K562 (cell line): Measurements from ENCODE around the gene PTPRT. TPM values are rescaled to one million over a fixed set of nuclear protein-coding genes. Genes with fewer than 3 reads are reported as not detected.

Source experiments
- ATAC-seq: fragments of 200-7000 bp; cut with Tn5 transposase; 3 replicates; pipeline ENCODE4 v1.9.1; 2020; ENCODE audit warnings: moderate library complexity
- BruUV-seq: library from RNA; stranded (reverse); fragments of 400-500 nt; replicated peaks from 2 replicates; lab custom pipeline; 2021; lab: Mats Ljungman, UMichigan
- CTCF ChIA-PET: fragments of 300-600 bp; formaldehyde crosslinking; extraction: SDS; loops from one replicate; lab custom pipeline; 2021; ENCODE audit warnings: low intra/inter-chr PET ratio; lab: Yijun Ruan, JAX
- POLR2A ChIA-PET: fragments of 300-600, 350-650 bp; sonication (Branson Sonifier 250); formaldehyde crosslinking; extraction: SDS; loops from one replicate; lab custom pipeline; 2021; ENCODE audit warnings: antibody characterized with exemption, inconsistent platforms; lab: Yijun Ruan, JAX
- DNase-seq, 4 experiments: peaks; one replicate each; pipeline versions ENCODE4 v3.0.0 to v3.0.0-alpha.2; 2011 to 2018; ENCODE audit warnings: low spot score in 3 of 4, mixed read lengths in 3 of 4; ENCODE audit errors: extremely low read depth in 1 of 4
- FAIRE-seq: peaks from 2 replicates; lab custom pipeline; 2011; peaks lifted over from hg19 to GRCh38; lab: Jason Lieb, UNC
- H2AFZ ChIP-seq: 2 replicates; pipeline ENCODE4 v1.6.0; 2011; ENCODE audit warnings: low read depth, low read length, control low read depth, inconsistent platforms
- H3K27ac ChIP-seq: fragments of 200-600 bp; 3 replicates; pipeline ENCODE4 v1.8.0; 2011; ENCODE audit warnings: low read depth, mild to moderate bottlenecking, control low read depth, inconsistent platforms, low read length, moderate library complexity, mixed read lengths; ENCODE audit errors: extremely low read depth
- H3K27me3 ChIP-seq, 2 experiments: fragments of 300-600 bp in 1 of 2; 2 replicates in 1 of 2; 3 replicates in 1 of 2; pipeline versions ENCODE4 v1.6.0 to v1.8.0; 2011; ENCODE audit warnings: inconsistent platforms in 2 of 2, low read length in 2 of 2, mild to moderate bottlenecking in 1 of 2, mixed read lengths in 1 of 2, moderate library complexity in 1 of 2; ENCODE audit not compliant: control insufficient read depth in 2 of 2, insufficient read depth in 2 of 2
- H3K36me3 ChIP-seq: fragments of 300-600 bp; 3 replicates; pipeline ENCODE4 v1.8.0; 2011; ENCODE audit warnings: mild to moderate bottlenecking, low read length, inconsistent platforms; ENCODE audit not compliant: control insufficient read depth, insufficient read depth
- H3K4me1 ChIP-seq, 2 experiments: fragments of 200-600 bp in 1 of 2; replicated peaks in 1 of 2; 2 replicates in 1 of 2; 3 replicates in 1 of 2; pipeline versions ENCODE4 v1.5.1 to v1.8.0; 2011; ENCODE audit warnings: inconsistent platforms in 2 of 2, low read length in 2 of 2, mild to moderate bottlenecking in 1 of 2, mixed read lengths in 1 of 2, moderate library complexity in 1 of 2; ENCODE audit not compliant: control insufficient read depth in 2 of 2, insufficient read depth in 2 of 2
- H3K4me2 ChIP-seq: 2 replicates; pipeline ENCODE4 v1.6.1; 2011; ENCODE audit warnings: low read length, control low read depth, inconsistent platforms, mixed read lengths; ENCODE audit not compliant: insufficient read depth
- H3K4me3 ChIP-seq: fragments of 200-600 bp; sonication (generic), shearing (Covaris generic); 2 replicates; pipeline ENCODE4 v1.5.1; 2016; ENCODE audit warnings: control low read depth, inconsistent platforms
- H3K79me2 ChIP-seq: fragments of 200-600 bp; 3 replicates; pipeline ENCODE4 v1.8.0; 2011; ENCODE audit warnings: low read length, inconsistent platforms; ENCODE audit not compliant: control insufficient read depth, insufficient read depth
- H3K9ac ChIP-seq, 2 experiments: 2 replicates each; pipeline versions ENCODE4 v1.6.0 to v1.6.1; 2011; ENCODE audit warnings: low read depth in 2 of 2, low read length in 2 of 2, control low read depth in 1 of 2, inconsistent platforms in 1 of 2, mild to moderate bottlenecking in 1 of 2, mixed read lengths in 1 of 2; ENCODE audit not compliant: insufficient read depth in 1 of 2
- H3K9me1 ChIP-seq: one replicate; pipeline ENCODE4 v1.6.0; 2011; ENCODE audit warnings: inconsistent platforms, mild to moderate bottlenecking, low read length, moderate library complexity; ENCODE audit not compliant: control insufficient read depth, insufficient read depth
- H3K9me3 ChIP-seq: replicated peaks from 2 replicates; pipeline ENCODE4 v1.5.1; 2011; ENCODE audit warnings: low read depth, low read length, inconsistent platforms; ENCODE audit not compliant: control insufficient read depth, insufficient read depth
- H4K20me1 ChIP-seq: replicated peaks from 2 replicates; pipeline ENCODE4 v1.6.1; 2011; ENCODE audit warnings: low read length, inconsistent platforms, mixed read lengths; ENCODE audit not compliant: control insufficient read depth, insufficient read depth
- HDAC6 ChIP-seq: IDR thresholded peaks from 2 replicates; pipeline ENCODE4 v1.6.1; 2012; ENCODE audit warnings: low read depth, mild to moderate bottlenecking, control low read depth, inconsistent platforms, low read length, moderate library complexity
- HMG20A ChIP-seq: fragments of 450-650 bp; formaldehyde crosslinking; conservative IDR thresholded peaks from 2 replicates; pipeline ENCODE4 v1.4.0; 2020; ENCODE audit warnings: mild to moderate bottlenecking, mixed read lengths
- POLR2AphosphoS5 ChIP-seq: IDR thresholded peaks from 2 replicates; pipeline ENCODE4 v1.6.1; 2011; ENCODE audit warnings: mild to moderate bottlenecking, low read depth, low read length, moderate library complexity; ENCODE audit not compliant: control insufficient read depth, insufficient read depth
- RCOR1 ChIP-seq, 2 experiments: IDR thresholded peaks; 2 replicates each; pipeline ENCODE4 v1.6.1; 2012; ENCODE audit warnings: low read depth in 2 of 2, low read length in 2 of 2, borderline replicate concordance in 1 of 2, improper control_type of control experiment in 1 of 2
- SMAD3 ChIP-seq: fragments of 450-650 bp; formaldehyde crosslinking; conservative IDR thresholded peaks from 2 replicates; pipeline ENCODE4 v1.4.0; 2020; ENCODE audit warnings: mild to moderate bottlenecking
- ZNF12 ChIP-seq: sonication (generic); formaldehyde crosslinking; IDR thresholded peaks from 2 replicates; pipeline ENCODE4 v1.4.0; 2020; ENCODE audit warnings: mild to moderate bottlenecking, missing genetic modification reagents
- WGBS: fragments of 100-300 bp; shearing (Covaris generic); methylation state at CpG from one replicate; pipeline ENCODE4 v1.1.6; 2016; ENCODE audit warnings: low coverage, mixed read lengths; ENCODE audit not compliant: insufficient coverage; ENCODE audit errors: missing lambda C conversion rate; 5-methylcytosine and 5-hydroxymethylcytosine counted together
- in situ Hi-C: fragments of 300-500 bp; cut with MboI; formaldehyde crosslinking; loops from 4 replicates; pipeline ENCODE4 v1.15.0; 2018; ENCODE audit warnings: inconsistent platforms, mixed read lengths
- intact Hi-C: fragments of 100-400 bp; cut with micrococcal nuclease; formaldehyde crosslinking; loops from 2 replicates; pipeline ENCODE4 v1.14.2; 2022
- polyA plus RNA-seq, 8 experiments: library from polyadenylated mRNA; depleted of rRNA in 4 of 8; stranded (reverse) in 5 of 8; unstranded in 3 of 8; fragments of >200 nt; fragmentation: Nextera tagmentation in 2 of 8; fragmentation: Illumina TruSeq in 1 of 8; extraction: Ambion mirVana in 2 of 8; extraction: Trizol in 1 of 8; gene quantifications; 2 replicates each; pipeline versions ENCODE4 v1.2.1 to v1.2.3, GENCODE V29; 2011 to 2014; ENCODE audit warnings: inconsistent platforms in 1 of 8, missing spikeins in 1 of 8
- total RNA-seq, 7 experiments: library from RNA; depleted of rRNA in 6 of 7; stranded (reverse); fragments of >200 nt in 6 of 7; fragmentation: Illumina TruSeq in 2 of 7; extraction: Trizol in 2 of 7; gene quantifications; 2 replicates each; pipeline versions ENCODE4 v1.2.1 to v1.2.3, GENCODE V29; 2011 to 2021; ENCODE audit warnings: low replicate concordance in 1 of 7
- TF ChIP-seq, protein P1 (sequence below), 2 experiments: fragments of 450-650 bp in 1 of 2; sonication (generic) in 1 of 2; formaldehyde crosslinking in 1 of 2; IDR thresholded peaks in 1 of 2; conservative IDR thresholded peaks in 1 of 2; 2 replicates each; pipeline versions ENCODE4 v1.6.1 to v1.8.1; 2016 to 2023; ENCODE audit warnings: mild to moderate bottlenecking in 2 of 2, moderate library complexity in 2 of 2, inconsistent platforms in 1 of 2, missing genetic modification reagents in 1 of 2
- TF ChIP-seq, protein P2 (sequence below): IDR thresholded peaks from 2 replicates; pipeline ENCODE4 v1.6.1; 2014; ENCODE audit warnings: antibody characterized with exemption
- TF ChIP-seq, protein P3 (sequence below): fragments of 450-650 bp; formaldehyde crosslinking; IDR thresholded peaks from 2 replicates; pipeline ENCODE4 v1.4.0; 2022; ENCODE audit warnings: mild to moderate bottlenecking, moderate library complexity
- TF ChIP-seq, protein P4 (sequence below): sonication (generic); formaldehyde crosslinking; IDR thresholded peaks from 2 replicates; pipeline ENCODE4 v1.8.1; 2022; ENCODE audit warnings: missing genetic modification reagents
- TF ChIP-seq, protein P5 (sequence below): fragments of 250-450 bp; sonication (Bioruptor Pico); IDR thresholded peaks from 2 replicates; pipeline ENCODE4 v1.4.0; 2020

PTPRT gene
- total and polyA plus RNA-seq, 9 of the 15 experiments (the other 6 are each of a cell fraction or from before 2014, with no cell fraction given) = not detected

DNA sequence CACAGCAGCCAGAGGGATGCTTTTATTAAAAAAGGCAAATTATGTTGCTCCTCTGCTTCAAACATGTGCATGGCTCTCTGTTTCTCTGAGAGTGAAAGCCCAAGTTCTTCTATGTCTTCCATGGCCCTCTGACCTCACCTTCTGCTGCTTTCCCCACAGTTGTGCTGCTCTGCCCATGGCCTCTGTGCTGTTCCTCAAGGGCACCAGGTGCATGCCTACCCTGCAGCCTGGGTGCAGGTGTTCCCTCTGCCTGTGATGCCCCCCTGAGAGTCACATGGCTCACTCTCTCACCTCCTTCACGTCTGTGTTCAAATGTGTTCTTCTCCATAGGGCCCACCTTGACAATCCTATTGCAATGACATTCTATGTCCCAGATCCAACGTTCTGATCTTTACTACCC is 1094.5 kb downstream of the PTPRT start:
- no peaks in the 10 kb centered on the region for H4K20me1 ChIP-seq
- no peak overlapping the region for H3K9ac ChIP-seq
- H3K79me2 ChIP-seq = no peaks in the 10 kb centered on the region
- no peaks in the 10 kb centered on the region for H3K4me1 ChIP-seq
- H3K27me3 ChIP-seq = no peaks in the 10 kb centered on the region; a peak in 2 of 5 replicates
- ChIA-PET CTCF (no interaction called here), POLR2A (no interaction called here)
- no peaks in the 10 kb centered on the region for H3K9me1 ChIP-seq
- no peak overlapping the region for H3K4me3 ChIP-seq
- no peak for FAIRE-seq
- intact Hi-C loops = no loop called here
- no peak for ATAC-seq
- no peaks in the 10 kb centered on the region for H3K9me3 ChIP-seq
- no peak overlapping the region for H3K4me2 ChIP-seq
- 0% methylated on average over 2 of the region's 2 CpGs for WGBS
- no peaks in the 10 kb centered on the region for H3K36me3 ChIP-seq
- H2AFZ ChIP-seq = no peak overlapping the region
- BruUV-seq = no TSS peak
- DNase-seq = no peak
- no peak overlapping the region for H3K27ac ChIP-seq
- in situ Hi-C loops = no loop called here
- no peak for TF ChIP-seq HDAC6
- TF ChIP-seq, protein P1, sequence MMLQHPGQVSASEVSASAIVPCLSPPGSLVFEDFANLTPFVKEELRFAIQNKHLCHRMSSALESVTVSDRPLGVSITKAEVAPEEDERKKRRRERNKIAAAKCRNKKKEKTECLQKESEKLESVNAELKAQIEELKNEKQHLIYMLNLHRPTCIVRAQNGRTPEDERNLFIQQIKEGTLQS (IDR thresholded peaks at IDR 0.05) = no peak
- TF ChIP-seq, protein P1 (CRISPR knock-in tag; conservative IDR thresholded peaks at IDR 0.05) = no peak
- no peak for TF ChIP-seq ZNF12 (CRISPR knock-in tag)
- TF ChIP-seq RCOR1 (IDR thresholded peaks at IDR 0.05; ENCODE audit: borderline replicate concordance in 1 of 2, low read depth in 2 of 2, low read length in 2 of 2) = no peak
- TF ChIP-seq, protein P2, sequence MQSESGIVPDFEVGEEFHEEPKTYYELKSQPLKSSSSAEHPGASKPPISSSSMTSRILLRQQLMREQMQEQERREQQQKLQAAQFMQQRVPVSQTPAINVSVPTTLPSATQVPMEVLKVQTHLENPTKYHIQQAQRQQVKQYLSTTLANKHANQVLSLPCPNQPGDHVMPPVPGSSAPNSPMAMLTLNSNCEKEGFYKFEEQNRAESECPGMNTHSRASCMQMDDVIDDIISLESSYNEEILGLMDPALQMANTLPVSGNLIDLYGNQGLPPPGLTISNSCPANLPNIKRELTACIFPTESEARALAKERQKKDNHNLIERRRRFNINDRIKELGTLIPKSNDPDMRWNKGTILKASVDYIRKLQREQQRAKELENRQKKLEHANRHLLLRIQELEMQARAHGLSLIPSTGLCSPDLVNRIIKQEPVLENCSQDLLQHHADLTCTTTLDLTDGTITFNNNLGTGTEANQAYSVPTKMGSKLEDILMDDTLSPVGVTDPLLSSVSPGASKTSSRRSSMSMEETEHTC = no peak
- TF ChIP-seq, protein P3, sequence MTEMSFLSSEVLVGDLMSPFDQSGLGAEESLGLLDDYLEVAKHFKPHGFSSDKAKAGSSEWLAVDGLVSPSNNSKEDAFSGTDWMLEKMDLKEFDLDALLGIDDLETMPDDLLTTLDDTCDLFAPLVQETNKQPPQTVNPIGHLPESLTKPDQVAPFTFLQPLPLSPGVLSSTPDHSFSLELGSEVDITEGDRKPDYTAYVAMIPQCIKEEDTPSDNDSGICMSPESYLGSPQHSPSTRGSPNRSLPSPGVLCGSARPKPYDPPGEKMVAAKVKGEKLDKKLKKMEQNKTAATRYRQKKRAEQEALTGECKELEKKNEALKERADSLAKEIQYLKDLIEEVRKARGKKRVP (CRISPR knock-in tag) = no peak
- TF ChIP-seq HMG20A (CRISPR knock-in tag) = no peak
- no peak for TF ChIP-seq POLR2AphosphoS5
- TF ChIP-seq, protein P4, sequence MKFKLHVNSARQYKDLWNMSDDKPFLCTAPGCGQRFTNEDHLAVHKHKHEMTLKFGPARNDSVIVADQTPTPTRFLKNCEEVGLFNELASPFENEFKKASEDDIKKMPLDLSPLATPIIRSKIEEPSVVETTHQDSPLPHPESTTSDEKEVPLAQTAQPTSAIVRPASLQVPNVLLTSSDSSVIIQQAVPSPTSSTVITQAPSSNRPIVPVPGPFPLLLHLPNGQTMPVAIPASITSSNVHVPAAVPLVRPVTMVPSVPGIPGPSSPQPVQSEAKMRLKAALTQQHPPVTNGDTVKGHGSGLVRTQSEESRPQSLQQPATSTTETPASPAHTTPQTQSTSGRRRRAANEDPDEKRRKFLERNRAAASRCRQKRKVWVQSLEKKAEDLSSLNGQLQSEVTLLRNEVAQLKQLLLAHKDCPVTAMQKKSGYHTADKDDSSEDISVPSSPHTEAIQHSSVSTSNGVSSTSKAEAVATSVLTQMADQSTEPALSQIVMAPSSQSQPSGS (CRISPR knock-in tag) = no peak
- TF ChIP-seq SMAD3 (CRISPR knock-in tag) = no peak
- TF ChIP-seq, protein P5, sequence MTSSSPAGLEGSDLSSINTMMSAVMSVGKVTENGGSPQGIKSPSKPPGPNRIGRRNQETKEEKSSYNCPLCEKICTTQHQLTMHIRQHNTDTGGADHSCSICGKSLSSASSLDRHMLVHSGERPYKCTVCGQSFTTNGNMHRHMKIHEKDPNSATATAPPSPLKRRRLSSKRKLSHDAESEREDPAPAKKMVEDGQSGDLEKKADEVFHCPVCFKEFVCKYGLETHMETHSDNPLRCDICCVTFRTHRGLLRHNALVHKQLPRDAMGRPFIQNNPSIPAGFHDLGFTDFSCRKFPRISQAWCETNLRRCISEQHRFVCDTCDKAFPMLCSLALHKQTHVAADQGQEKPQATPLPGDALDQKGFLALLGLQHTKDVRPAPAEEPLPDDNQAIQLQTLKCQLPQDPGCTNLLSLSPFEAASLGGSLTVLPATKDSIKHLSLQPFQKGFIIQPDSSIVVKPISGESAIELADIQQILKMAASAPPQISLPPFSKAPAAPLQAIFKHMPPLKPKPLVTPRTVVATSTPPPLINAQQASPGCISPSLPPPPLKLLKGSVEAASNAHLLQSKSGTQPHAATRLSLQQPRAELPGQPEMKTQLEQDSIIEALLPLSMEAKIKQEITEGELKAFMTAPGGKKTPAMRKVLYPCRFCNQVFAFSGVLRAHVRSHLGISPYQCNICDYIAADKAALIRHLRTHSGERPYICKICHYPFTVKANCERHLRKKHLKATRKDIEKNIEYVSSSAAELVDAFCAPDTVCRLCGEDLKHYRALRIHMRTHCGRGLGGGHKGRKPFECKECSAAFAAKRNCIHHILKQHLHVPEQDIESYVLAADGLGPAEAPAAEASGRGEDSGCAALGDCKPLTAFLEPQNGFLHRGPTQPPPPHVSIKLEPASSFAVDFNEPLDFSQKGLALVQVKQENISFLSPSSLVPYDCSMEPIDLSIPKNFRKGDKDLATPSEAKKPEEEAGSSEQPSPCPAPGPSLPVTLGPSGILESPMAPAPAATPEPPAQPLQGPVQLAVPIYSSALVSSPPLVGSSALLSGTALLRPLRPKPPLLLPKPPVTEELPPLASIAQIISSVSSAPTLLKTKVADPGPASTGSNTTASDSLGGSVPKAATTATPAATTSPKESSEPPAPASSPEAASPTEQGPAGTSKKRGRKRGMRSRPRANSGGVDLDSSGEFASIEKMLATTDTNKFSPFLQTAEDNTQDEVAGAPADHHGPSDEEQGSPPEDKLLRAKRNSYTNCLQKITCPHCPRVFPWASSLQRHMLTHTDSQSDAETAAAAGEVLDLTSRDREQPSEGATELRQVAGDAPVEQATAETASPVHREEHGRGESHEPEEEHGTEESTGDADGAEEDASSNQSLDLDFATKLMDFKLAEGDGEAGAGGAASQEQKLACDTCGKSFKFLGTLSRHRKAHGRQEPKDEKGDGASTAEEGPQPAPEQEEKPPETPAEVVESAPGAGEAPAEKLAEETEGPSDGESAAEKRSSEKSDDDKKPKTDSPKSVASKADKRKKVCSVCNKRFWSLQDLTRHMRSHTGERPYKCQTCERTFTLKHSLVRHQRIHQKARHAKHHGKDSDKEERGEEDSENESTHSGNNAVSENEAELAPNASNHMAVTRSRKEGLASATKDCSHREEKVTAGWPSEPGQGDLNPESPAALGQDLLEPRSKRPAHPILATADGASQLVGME (CRISPR knock-in tag) = no peak
